KBM-7 (cell line): Measurements from ENCODE around the gene ETV6.

Experiments
- DNase-seq: peaks from one replicate; pipeline ENCODE4 v3.0.0-alpha.2; 2015
- in situ Hi-C: fragments of 300-500 bp; cut with MboI; formaldehyde crosslinking; loops from 2 replicates; pipeline ENCODE4 v1.14.3; 2020; ENCODE audit warnings: low sequenced_read_pairs, low pct_unique_long_range_greater_than_20kb, mixed read lengths

ETV6 gene

GRCh38 chr12:11855983-11856374, 206.5 kb downstream of the ETV6 start:
- no peak for DNase-seq
- in situ Hi-C loops, result no loop called here

GRCh38 chr12:11856971-11857370, 207.5 kb downstream of the ETV6 start:
- peak; percentile 22 for DNase-seq
- in situ Hi-C loops, result no loop called here

- in situ Hi-C loops, result no loop called here
- DNase-seq, result no peak
Measured at GRCh38 chr12:11859705-11860425, 210.4 kb downstream of the ETV6 start.

- peak; percentile 67 for DNase-seq
- in situ Hi-C loops, result no loop called here
Measured at GRCh38 chr12:11861155-11861863, 211.8 kb downstream of the ETV6 start.

- DNase-seq, result no peak
- in situ Hi-C loops, result no loop called here
Measured at GRCh38 chr12:11861864-11862600, 212.6 kb downstream of the ETV6 start.

- in situ Hi-C loops, result no loop called here
- DNase-seq, result no peak
Measured at GRCh38 chr12:11862798-11863197, 213.3 kb downstream of the ETV6 start.

GRCh38 chr12:11863478-11863906, 214.0 kb downstream of the ETV6 start:
- in situ Hi-C loops, result no loop called here
- no peak for DNase-seq

- in situ Hi-C loops, result no loop called here
Measured at GRCh38 chr12:11863988-11864387, 214.5 kb downstream of the ETV6 start.

GRCh38 chr12:11865824-11866223, 216.3 kb downstream of the ETV6 start:
- in situ Hi-C loops, result no loop called here
- DNase-seq, result no peak

More at GRCh38 chr12:11863988-11864387, 214.5 kb downstream of the ETV6 start:
- DNase-seq, result peak; percentile 58

- DNase-seq, result no peak
- in situ Hi-C loops, result no loop called here
Measured at GRCh38 chr12:11868027-11868426, 218.6 kb downstream of the ETV6 start.

- no peak for DNase-seq
- in situ Hi-C loops, result no loop called here
Measured at GRCh38 chr12:11869406-11869805, 219.9 kb downstream of the ETV6 start.

- in situ Hi-C loops, result no loop called here
Measured at GRCh38 chr12:11870041-11870451, 220.6 kb downstream of the ETV6 start.

GRCh38 chr12:11872055-11872454, 222.6 kb downstream of the ETV6 start:
- no peak for DNase-seq
- in situ Hi-C loops, result no loop called here

More at GRCh38 chr12:11870041-11870451, 220.6 kb downstream of the ETV6 start:
- DNase-seq, result no peak

- in situ Hi-C loops, result no loop called here
- DNase-seq, result peak; percentile 44
Measured at GRCh38 chr12:11875414-11875935, 226.0 kb downstream of the ETV6 start.

- DNase-seq, result peak; percentile 76
- in situ Hi-C loops, result no loop called here
Measured at GRCh38 chr12:11876307-11876706, 226.8 kb downstream of the ETV6 start.

- in situ Hi-C loops, result no loop called here
- DNase-seq, result peak; percentile 64
Measured at GRCh38 chr12:11877102-11877826, 227.8 kb downstream of the ETV6 start.

GRCh38 chr12:11877869-11878780, 228.7 kb downstream of the ETV6 start:
- in situ Hi-C loops, result no loop called here
- no peak for DNase-seq

GRCh38 chr12:11879306-11879705, 229.8 kb downstream of the ETV6 start:
- in situ Hi-C loops, result no loop called here
- no peak for DNase-seq
